GM19324 (cell line): ENCODE results near the gene PODXL2.
A peak's percentile ranks its signal among the peaks of the same experiment; 100 is the strongest.

Experiments used
- ATAC-seq: cut with Tn5 transposase; IDR thresholded peaks from one replicate; pipeline ENCODE4 v1.9.1; 2021; ENCODE audit warnings: mild to moderate bottlenecking, moderate library complexity; ENCODE audit not compliant: unreplicated experiment, low FRiP score

The PODXL2 gene

DNA sequence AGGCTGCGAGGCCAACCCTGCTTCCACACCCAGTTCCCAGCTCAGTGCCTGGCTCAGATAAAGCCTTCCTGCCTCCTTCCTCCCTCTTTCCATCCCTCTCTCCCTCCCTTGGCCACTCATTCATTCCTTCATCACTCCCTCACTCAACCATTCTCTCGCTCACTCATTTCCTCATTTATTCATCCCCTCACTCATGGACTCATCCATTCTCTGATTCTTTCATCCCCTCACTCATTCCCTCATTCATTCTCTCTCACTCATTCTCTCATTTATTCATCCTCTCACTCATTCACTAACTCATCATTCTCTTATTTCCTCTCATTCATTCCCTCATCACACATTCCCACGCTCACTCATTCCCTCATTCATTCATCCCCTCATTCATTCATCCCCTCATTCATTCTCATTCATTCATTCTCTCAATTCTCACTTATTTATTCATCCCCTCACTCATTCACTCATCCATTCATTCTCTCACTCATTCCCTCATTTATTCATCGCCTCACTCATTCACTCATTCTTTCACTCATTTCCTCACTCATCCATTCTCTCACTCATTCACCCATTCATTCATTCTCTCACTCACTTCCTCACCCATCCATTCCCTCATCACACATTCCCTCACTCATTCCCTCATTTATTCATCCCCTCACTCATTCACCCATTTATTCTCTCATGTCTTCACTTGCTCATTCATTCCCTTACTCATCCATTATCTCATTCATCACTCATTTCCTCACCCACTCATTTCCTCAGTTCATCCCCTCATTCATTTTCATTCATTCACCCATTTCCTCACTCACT, 56.9 kb downstream of the PODXL2 start:
- no peak for ATAC-seq

DNA sequence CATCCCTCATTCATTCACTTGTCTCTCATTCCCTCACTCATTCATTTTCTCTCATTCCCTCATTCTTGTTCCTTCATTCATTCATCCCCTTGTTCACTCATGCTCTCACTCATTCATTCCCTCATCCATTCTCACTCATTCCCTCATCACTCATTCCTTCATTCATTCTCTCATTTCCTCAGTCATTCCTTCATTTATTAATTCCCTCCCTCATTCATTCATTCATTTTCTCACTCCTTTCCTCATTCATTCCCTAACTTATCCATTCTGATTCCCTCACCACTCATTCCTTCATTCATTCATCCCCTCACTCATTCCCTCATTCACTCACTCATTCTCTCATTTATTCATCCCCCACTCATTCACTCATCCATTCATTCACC, 57.5 kb downstream of the PODXL2 start:
- no peak for ATAC-seq

DNA sequence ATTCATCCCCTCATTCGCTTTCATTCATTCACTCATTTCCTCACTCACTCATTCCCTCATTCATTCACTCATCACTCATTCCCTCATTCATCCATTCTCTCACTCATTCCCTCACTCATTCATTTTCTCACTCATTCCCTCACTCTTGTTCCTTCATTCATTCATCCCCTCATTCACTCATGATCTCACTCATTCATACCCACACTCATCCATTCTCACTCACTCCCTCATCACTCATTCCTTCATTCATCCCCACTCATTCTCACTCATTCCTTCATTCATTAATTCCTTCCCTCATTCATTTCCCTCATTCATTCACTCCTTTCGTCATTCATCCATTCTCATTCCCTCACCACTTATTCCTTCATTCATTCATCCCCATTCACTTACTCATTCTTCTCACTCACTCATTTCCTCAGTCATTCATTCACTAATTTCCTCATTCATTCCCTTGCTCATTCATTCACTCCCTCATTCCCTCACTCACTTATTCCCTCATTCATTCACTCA, 58.3 kb downstream of the PODXL2 start:
- no peak for ATAC-seq

DNA sequence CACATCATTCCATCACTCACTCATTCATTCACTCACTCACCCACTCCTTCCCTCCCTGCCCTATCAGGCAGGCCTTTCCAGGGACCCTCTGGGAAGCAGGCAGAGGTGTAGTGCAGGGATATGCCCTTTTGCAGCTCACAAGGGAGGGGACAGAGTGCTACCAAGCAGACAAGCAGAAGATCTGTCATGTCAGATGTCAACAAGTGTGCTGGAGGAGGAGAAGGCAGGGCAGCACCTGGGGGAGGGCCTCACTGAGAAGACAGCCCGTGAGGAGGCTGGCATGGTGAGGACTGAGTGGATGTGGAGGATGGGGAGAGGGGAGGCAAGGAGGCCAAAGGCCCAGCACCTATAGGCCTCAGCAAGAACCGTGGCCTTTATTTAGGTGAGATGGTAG, 59.0 kb downstream of the PODXL2 start:
- no peak for ATAC-seq

DNA sequence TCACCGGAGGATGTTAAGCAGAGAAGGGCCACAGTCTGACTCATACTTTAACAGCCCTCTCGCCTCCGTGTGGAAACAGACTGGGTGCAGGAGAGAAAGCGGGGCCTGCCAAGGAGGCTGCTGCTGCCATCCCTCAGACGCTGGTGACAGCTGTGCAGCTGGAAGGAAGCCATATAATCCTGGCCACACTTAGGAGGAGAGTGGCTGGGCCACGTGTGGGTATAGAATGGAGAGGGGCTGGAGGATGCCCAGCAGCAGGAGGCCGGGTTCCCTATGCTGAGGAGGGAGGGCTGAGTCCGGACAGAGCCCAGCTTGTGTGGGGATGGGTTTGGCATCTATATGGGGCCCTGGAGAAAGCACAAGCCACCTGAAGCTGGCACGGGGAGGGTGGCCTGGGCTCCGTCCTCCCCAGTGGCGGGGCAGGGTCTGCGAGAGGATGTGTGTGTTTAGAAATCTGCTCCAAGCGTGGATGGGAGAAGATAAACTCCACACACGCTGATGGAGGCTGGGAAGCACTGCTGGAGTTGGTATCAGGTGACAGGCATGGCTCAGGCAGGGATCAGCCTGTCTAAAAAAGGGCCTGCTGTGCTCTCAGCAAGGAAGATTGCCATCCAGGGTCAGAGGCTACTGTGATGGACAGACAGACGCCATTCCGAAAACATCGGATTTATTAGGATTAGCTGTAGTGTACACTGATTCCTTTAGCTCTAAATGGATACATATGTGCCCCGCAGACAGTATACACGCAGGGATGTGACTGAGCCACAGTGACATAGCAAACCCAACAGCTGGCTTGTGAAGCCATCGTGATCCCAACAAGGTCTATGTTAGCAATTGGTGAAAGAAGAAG, 59.7 kb downstream of the PODXL2 start:
- ATAC-seq: no peak

DNA sequence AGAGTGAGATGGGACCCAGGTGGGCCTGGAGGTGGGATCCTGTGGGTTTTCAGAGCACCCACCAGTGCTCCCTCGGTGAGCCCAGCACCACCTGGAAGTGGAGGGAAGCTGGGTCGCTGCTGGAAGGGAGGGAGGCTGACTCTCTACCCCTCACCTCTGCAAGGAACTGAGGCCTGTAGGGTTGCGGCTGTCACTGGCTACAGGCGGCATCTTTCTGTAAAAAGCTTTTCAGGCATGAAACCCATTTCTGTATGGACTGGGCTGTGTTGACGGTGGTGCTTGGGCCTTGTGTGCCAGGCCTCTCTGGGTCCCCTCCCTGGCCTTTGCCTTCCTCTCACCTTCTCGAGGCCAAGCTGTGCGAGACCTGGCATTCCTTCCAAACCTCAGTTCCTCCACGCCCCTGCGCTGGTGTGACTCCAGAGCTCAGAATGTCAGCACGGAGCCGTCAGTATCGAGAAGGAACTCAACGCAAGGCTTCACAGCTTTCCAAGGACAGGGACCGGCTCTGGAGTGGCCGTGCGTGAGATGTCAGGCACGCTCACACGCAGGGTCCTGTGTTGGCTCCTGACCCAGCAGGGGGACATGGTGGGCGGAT, 60.4 kb downstream of the PODXL2 start:
- no peak for ATAC-seq

DNA sequence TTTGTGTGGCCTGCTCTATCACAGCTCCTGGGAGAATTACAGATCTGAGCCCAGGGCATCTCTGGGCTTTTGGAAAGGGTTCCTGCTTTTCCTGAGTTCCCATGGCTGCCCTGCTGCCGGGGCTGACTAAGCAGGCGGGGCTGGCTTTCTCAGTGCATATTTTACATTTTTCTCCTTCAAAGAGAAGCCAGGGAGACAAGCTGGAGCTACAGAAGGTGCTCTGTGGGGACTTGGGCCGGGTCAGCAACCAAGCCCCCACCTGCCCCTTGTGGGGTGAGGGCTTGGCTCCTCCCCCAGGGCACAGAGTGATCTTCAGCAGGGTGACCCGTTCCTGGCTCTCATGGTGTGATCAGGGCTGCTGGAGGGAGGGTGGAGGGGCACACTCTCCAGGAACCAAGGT, 61.1 kb downstream of the PODXL2 start:
- no peak for ATAC-seq

DNA sequence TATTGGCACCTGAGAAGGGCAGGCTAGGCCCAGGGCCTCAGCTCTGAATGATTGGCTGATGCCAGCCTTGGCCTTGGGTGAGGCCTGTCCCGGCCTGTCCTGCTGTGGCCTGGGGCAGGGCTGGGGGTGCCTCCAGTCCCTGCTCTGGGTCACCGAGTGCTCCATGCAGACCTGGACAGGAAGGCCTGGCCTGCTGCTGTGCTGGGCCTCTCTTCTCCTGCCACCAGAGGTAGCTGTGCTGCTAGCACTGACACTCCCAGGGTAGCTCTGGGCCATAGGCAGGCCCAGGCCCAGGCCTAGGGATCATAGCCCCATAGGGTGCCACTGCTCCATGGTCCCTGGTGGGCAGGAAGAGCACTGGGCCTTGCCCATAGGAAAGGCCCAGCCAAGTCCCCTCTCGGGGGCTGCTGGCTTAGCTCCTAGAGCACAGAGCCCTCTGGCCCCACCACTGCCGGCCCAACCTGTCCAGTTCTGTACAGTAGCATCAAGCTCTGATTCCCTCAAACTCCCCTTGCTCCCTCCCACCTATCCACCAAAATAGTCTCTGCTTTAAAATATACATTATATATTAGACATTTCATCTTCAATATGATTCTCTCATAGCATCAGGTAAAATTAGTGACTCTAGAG, 62.0 kb downstream of the PODXL2 start:
- no peak for ATAC-seq

DNA sequence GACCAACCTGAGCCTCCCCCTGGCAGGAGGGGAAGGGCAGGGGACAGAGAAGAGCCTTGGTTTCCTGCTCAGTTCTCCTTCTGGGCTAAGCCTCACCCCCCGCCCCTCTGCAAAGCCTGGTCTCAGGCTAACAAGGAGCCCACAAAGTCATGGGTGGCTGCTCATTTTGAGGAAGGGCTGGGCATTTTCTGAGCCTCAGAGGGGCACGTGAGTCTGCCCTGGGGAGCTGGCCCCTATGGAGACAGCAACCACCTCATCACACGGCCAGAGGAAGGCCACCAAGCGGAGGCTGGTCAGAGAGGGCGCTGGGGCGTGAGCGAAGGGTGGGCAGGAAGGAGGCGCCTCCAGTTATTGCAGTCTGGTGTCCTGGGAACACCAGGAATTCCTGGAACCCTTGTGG, 62.5 kb downstream of the PODXL2 start:
- ATAC-seq: no peak

DNA sequence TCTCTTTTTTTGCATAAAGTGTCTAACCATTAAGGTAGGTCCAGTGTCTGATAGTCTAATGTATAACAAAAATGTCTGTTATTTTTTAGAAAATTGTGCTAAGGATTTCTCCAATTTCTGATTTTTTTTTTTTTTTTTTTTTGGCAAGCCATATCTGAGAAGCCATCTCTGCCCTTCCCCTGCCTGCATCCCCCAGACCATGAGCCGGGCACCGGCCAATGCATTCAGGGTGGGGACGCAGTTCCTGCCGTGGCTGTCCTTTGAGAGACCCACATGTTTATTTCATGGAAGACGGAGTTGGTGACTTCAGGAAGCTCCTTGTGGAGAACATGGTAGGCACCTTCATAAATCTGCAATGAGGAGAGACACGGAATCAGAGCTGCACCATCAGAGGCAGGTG, 63.0 kb downstream of the PODXL2 start:
- no peak for ATAC-seq

DNA sequence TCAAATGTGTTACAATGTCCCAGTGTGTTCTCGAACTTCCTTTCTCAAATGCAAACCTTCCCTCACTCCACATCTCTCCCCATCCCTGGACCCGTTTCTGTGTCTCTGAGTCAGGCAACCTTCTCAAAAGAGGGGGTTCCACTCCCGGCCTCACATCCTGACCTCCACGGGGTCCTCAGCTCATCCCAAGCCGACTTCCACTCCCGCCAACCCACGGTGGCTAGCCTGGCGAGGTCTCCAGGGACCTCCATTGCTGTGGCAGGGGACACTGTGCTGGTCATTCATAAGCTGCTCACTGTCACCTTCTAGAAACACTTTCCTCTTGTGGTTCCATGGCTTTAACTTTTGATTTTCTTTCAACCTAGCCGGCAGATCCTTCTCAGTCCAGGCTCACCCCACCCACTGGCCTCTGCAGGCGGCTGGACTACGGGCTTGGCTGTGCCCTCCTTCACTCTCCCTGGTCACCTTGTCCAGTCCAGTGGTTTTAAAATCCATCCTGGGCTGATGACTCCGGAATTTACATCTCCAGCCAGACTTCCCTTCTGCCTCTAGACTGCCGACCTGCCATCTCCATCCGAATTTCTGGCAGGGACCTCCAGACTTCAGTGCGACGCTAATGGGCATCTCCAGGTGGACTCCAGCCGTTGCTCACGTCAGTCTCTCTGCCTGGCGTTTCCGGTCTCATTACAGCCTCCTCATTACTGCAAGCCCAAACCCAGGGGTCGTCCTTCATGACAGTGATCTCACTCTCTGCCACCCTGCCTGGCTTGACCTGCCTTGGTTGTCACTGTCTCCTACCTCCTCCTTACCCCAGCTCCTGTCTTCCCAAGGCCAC, 63.7 kb downstream of the PODXL2 start:
- no peak for ATAC-seq

DNA sequence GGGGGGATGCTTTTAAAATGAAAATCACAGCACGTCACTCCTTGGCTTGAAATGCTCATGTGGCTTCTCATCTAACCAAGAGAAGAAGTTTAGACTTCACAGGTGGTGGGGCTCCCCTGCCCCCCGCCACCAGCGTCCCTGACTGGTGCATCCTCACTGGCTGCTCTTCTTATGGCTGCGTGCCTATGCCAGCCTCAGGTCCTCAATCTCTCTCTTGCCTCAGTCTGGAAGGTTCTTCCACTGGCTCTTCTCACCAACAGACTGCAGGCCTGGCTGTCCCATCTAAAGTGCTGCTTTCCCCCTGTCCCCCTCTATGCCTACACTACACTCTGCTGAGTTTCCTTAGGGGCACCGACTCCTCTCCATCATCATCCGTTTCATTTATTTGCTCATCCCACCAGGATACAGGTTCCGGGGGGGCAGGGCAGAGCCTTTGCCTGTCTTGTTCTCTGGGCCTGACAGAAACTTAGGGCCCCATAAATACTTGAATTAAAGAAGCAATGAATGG, 64.4 kb downstream of the PODXL2 start:
- no peak for ATAC-seq

DNA sequence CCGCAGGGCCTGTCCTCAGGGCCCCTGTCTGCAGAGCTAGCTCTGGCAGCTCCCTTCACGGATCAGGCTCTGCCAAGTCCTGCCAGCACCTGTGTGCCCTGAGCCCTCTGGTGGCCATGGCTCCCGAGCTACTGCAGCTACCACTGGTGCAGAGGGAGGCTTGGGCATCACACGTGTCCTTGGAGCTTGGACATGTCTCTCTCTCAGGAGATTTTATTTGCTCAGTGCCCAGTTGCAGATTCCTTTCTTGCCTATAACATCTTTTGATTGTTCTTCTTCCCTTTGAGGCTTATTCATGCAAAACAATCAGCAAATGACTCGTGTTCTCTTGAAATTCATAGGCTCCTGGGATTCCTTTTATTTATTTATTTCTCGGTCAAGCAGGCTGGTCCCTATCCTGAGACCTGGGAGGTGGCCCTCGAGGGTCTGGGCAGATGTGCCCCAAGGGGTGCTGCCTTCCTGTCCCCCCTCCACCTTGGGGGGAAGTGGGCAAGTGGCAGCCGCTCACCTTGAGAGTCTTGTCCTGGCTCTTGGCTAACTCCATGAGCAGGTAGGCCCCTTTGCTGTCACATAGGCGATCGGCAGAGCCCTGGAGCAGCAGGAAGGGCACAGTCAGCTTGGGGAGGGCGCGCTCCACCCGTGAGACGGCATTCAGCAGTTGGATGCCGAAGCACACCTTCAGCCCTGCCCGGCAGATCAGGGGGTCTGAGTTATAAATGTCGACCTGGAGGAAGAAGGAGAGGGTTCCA, 65.7 kb downstream of the PODXL2 start:
- ATAC-seq: no peak

DNA sequence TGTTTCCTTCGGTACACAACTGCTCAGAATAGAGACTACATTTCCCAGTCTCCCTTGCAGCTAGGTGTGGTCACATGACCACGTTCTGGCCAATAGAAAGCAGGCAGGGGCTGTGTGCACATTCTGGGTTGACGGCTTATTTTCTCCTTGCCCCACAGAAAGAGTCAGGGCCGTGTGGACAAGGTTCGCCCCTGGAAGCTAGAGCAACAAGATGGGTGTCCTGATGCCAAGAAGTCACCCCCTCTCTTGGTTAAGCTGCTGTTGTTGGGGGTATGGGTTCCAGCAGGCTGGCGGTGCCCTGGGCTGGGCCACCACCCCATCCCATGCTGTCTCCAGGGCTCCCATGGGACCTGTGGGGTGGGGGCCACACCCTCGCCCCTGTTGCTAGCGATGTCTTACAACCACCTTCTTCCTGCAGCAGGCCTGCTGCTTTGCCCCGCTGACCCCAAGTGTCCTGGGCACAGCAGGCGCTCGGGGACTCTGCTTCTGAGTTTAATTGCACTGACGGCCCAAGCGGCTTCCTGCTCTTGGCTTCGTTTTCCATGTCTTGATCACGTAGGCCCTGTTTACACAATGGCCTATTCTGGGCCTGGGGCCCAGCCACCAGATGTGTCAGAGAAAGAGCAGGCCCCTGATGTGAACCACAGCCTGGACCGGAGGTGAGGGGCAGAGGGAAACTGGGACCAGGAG, 68.7 kb downstream of the PODXL2 start:
- peak; percentile 48 for ATAC-seq

DNA sequence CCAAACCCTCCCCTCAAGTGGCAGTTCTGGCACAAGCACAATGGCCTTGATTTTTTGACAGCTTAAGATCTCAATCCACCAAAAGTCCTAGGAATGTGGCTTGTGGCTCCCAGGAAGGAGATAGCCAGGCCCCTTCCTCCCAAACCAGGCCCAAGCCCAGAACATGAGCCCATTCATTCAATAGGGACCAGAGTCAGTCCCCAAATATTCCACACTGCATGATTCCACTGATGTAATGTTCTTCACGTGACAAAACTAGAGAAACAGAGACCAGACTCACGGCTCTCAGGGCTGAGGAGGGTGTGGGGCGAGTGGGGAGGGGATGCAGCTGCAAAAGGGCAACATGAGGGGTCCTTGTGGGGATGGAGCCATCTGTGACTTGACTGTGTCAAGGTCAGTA, 69.3 kb downstream of the PODXL2 start:
- ATAC-seq: no peak

DNA sequence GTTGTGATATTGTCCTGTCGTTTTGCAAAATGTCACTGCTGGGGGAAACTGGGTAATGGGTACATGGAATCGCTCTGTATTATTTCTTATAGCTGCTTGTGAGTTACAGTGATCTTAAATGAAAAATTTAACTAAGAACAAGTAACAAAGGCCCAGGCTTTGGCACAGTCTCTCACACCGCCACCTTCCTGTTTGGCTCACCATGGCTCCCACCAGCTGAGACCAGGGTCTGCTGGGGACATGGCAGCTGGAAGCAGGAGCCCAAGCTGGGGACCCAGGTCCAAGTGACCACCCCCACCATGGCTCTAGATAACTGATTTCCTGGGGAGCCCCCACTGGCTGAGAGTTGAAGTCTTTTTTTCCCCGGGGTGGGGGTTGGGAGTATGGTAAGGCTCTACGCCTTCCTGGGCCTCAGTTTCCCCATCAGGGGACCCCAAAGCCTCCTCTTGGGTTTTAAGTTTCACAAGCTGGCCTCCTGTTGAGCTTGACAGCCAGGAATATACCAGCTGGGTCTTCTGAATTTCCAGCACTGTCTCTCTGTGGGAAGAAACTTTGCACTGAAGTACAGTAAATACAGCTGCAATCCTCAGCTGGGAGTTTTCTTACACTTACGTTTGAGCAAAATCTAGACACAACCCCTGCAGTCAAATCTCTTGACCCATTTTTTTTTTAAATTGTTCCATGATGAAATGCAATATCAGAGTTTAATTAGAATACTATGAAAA, 69.9 kb downstream of the PODXL2 start:
- no peak for ATAC-seq

DNA sequence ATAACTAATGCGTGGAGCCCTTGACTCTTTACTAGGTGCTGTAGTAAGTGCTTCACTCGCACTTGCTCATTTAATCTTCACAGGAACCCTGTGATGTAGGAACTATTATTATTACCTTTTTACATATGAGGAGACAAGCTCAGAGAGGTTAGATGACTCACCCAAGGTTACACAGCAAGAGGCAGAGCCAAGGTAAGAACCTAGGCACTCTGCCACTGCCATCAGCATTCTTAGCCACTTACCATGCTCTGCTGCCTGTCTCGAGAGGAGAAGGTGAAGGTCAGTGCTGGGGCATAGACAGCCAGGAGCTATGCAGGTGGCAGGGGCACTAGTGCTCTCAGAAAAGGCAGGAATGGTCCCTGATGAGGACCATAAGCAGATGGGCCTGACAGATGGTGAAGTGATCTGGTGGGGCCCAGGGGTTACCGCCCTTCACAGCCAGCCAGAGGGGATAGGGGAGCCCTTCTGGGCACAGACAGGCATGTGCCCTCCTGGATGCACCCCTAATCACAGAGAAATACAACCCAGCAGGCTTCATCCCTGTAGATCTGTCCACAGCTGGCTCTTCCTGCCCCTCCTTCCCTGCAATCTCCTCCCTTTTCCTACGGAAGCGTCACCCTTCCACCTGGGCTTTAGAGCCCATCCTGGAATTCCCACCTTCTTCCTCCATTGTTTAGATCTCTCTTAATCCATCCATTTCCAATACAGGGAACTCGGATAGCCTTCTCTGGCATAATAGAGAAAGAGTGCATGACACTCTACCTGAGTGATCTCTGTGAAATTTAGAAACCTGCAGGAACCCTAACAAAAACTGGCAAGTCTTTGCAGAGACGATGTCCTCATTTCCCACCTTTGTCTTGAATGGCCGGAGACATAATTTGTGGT, 70.7 kb downstream of the PODXL2 start:
- no peak for ATAC-seq
